Activated CD4-positive, alpha-beta memory T cell treated with anti-CD3 and anti-CD28 coated beads for 36 hours (primary cell): ENCODE measurements around the gene TTC23. TPM values are rescaled to one million over a fixed set of nuclear protein-coding genes. Genes with fewer than 3 reads are reported as not detected.
A peak's percentile ranks its signal among the peaks of the same experiment; 100 is the strongest.

Source experiments
- CTCF ChIA-PET: fragments of 350-600 bp; sonication (Branson Sonifier 250); formaldehyde crosslinking; loops from one replicate; lab custom pipeline; 2021; ENCODE audit warnings: antibody characterized with exemption, inconsistent platforms; lab: Charles Lee
- POLR2A ChIA-PET: fragments of 350-600 bp; sonication (Branson Sonifier 250); formaldehyde crosslinking; loops from one replicate; lab custom pipeline; 2021; ENCODE audit warnings: antibody characterized with exemption; lab: Charles Lee
- DNase-seq: peaks from one replicate; pipeline ENCODE4 v3.0.0-alpha.2; 2020
- H3K27ac Mint-ChIP-seq: one replicate; pipeline ENCODE4 v1.8.0; 2021; ENCODE audit warnings: mixed read lengths
- H3K27me3 Mint-ChIP-seq: one replicate; pipeline ENCODE4 v1.8.0; 2021; ENCODE audit warnings: mixed read lengths
- H3K36me3 Mint-ChIP-seq: one replicate; pipeline ENCODE4 v1.8.0; 2021; ENCODE audit warnings: mixed read lengths
- H3K4me1 Mint-ChIP-seq: one replicate; pipeline ENCODE4 v1.8.0; 2021; ENCODE audit warnings: low read depth, mixed read lengths
- H3K4me3 Mint-ChIP-seq: one replicate; pipeline ENCODE4 v1.8.0; 2021; ENCODE audit warnings: mild to moderate bottlenecking, mixed read lengths
- H3K9me3 Mint-ChIP-seq: one replicate; pipeline ENCODE4 v1.8.0; 2021; ENCODE audit warnings: mixed read lengths
- intact Hi-C: fragments of 100-400 bp; cut with micrococcal nuclease; formaldehyde crosslinking; loops from one replicate; pipeline ENCODE4 v1.15.1; 2023
- total RNA-seq, 2 experiments: library from RNA; stranded (reverse); gene quantifications; one replicate each; pipeline ENCODE4 v1.2.3, GENCODE V29; 2021

The TTC23 gene
- total RNA-seq, 2 experiments from 2014 or later, result 2.8 to 4.1 TPM

GRCh38 chr15:99110581-99111320 lies 138.6 kb downstream of the TTC23 start:
- ChIA-PET CTCF (interaction anchor here (1.6 kb wide), 1 partner anchor 10 kb away, joined by 5 read pairs; no protein-coding TSS in a partner anchor), POLR2A (no interaction called here)
- no peak overlapping the region for H3K4me3 Mint-ChIP-seq
- H3K9me3 Mint-ChIP-seq, result no peaks in the 10 kb centered on the region
- intact Hi-C loops, result no loop called here
- H3K4me1 Mint-ChIP-seq, result peaks cover 14% of the 10 kb centered on the region
- H3K27ac Mint-ChIP-seq, result no peak overlapping the region
- no peak for DNase-seq
- H3K36me3 Mint-ChIP-seq, result no peaks in the 10 kb centered on the region
- H3K27me3 Mint-ChIP-seq, result peaks cover 9% of the 10 kb centered on the region

- peaks cover 14% of the 10 kb centered on the region for H3K4me1 Mint-ChIP-seq
- H3K4me3 Mint-ChIP-seq, result no peak overlapping the region
- H3K36me3 Mint-ChIP-seq, result no peaks in the 10 kb centered on the region
- intact Hi-C loops, result no loop called here
- peaks cover 9% of the 10 kb centered on the region for H3K27me3 Mint-ChIP-seq
- POLR2A ChIA-PET, result no interaction called here
- H3K27ac Mint-ChIP-seq, result no peak overlapping the region
- H3K9me3 Mint-ChIP-seq, result no peaks in the 10 kb centered on the region
- no peak for DNase-seq
- CTCF ChIA-PET, result interaction anchor here (1.6 kb wide), 1 partner anchor 9 kb away, joined by 5 read pairs; no protein-coding TSS in a partner anchor
Observed at GRCh38 chr15:99110093-99110492, 139.3 kb downstream of the TTC23 start.

GRCh38 chr15:99109555-99110021 lies 139.8 kb downstream of the TTC23 start:
- Mint-ChIP-seq H3K9me3 (no peaks in the 10 kb centered on the region), H3K27me3 (peaks cover 11% of the 10 kb centered on the region), H3K4me1 (peaks cover 14% of the 10 kb centered on the region), H3K36me3 (no peaks in the 10 kb centered on the region), H3K4me3 (no peak overlapping the region), H3K27ac (no peak overlapping the region)
- intact Hi-C loops, result loop anchor here (5.0 to 10.0 kb wide), 2 partner anchors 143 to 645 kb away; partner anchors contain the start of gene LRRC28
- no peak for DNase-seq
- CTCF ChIA-PET, result interaction anchor here (1.4 kb wide), 1 partner anchor 9 kb away, joined by 5 read pairs; no protein-coding TSS in a partner anchor
- POLR2A ChIA-PET, result no interaction called here

GRCh38 chr15:99108993-99109392 lies 140.4 kb downstream of the TTC23 start:
- no peak for DNase-seq
- H3K4me1 Mint-ChIP-seq, result peaks cover 14% of the 10 kb centered on the region
- no peaks in the 10 kb centered on the region for H3K9me3 Mint-ChIP-seq
- no peaks in the 10 kb centered on the region for H3K36me3 Mint-ChIP-seq
- peaks cover 13% of the 10 kb centered on the region for H3K27me3 Mint-ChIP-seq
- no peak overlapping the region for H3K27ac Mint-ChIP-seq
- CTCF ChIA-PET, result interaction anchor here (1.4 kb wide), 1 partner anchor 8 kb away, joined by 5 read pairs; no protein-coding TSS in a partner anchor
- no peak overlapping the region for H3K4me3 Mint-ChIP-seq
- intact Hi-C loops, result loop anchor here (5.0 to 10.0 kb wide), 2 partner anchors 143 to 646 kb away; partner anchors contain the start of gene LRRC28
- POLR2A ChIA-PET, result no interaction called here

- peaks cover 25% of the 10 kb centered on the region for H3K27me3 Mint-ChIP-seq
- H3K9me3 Mint-ChIP-seq, result no peaks in the 10 kb centered on the region
- peak overlapping the region; percentile 45 for H3K4me3 Mint-ChIP-seq
- ChIA-PET POLR2A (interaction anchor here (0.7 kb wide), 1 partner anchor 11 kb away, joined by 3 read pairs; no protein-coding TSS in a partner anchor), CTCF (interaction anchor here (1.1 to 2.2 kb wide), 8 partner anchors 14 to 598 kb away, joined by 4 to 14 read pairs (median 6); no protein-coding TSS in a partner anchor)
- H3K4me1 Mint-ChIP-seq, result peaks cover 14% of the 10 kb centered on the region
- H3K36me3 Mint-ChIP-seq, result no peaks in the 10 kb centered on the region
- peak; percentile 43 for DNase-seq
- H3K27ac Mint-ChIP-seq, result peak overlapping the region; percentile 63
- intact Hi-C loops, result loop anchor here (5.0 to 10.0 kb wide), 2 partner anchors 146 to 648 kb away; partner anchors contain the start of gene LRRC28
Observed at GRCh38 chr15:99106417-99107220, 142.8 kb downstream of the TTC23 start.

- POLR2A ChIA-PET, result no interaction called here
- DNase-seq, result peak; percentile 57
- H3K4me3 Mint-ChIP-seq, result peak overlapping the region; percentile 60
- no peaks in the 10 kb centered on the region for H3K36me3 Mint-ChIP-seq
- no peaks in the 10 kb centered on the region for H3K9me3 Mint-ChIP-seq
- H3K27ac Mint-ChIP-seq, result peak overlapping the region; percentile 63
- H3K27me3 Mint-ChIP-seq, result peaks cover 30% of the 10 kb centered on the region
- CTCF ChIA-PET, result interaction anchor here (0.5 to 2.2 kb wide), 22 partner anchors 8 to 627 kb away, joined by 3 to 14 read pairs (median 4); partner anchors contain the start of genes LRRC28 and LYSMD4
- peaks cover 11% of the 10 kb centered on the region for H3K4me1 Mint-ChIP-seq
- intact Hi-C loops, result loop anchor here (1.0 to 10.0 kb wide), 3 partner anchors 108 to 649 kb away; partner anchors contain the start of gene LRRC28
Observed at GRCh38 chr15:99105514-99106341, 143.7 kb downstream of the TTC23 start.

- ChIA-PET POLR2A (no interaction called here), CTCF (interaction anchor here (0.5 to 2.2 kb wide), 22 partner anchors 9 to 628 kb away, joined by 3 to 14 read pairs (median 4); partner anchors contain the start of genes LRRC28 and LYSMD4)
- Mint-ChIP-seq H3K36me3 (no peaks in the 10 kb centered on the region), H3K9me3 (no peaks in the 10 kb centered on the region), H3K4me3 (peak within 1 kb of the TSS; percentile 62), H3K27me3 (peaks cover 35% of the 10 kb centered on the region), H3K27ac (no peak within 1 kb of the TSS), H3K4me1 (peaks cover 10% of the 10 kb centered on the region)
- peak; percentile 60 for DNase-seq
- intact Hi-C loops, result loop anchor here (1.0 to 10.0 kb wide), 4 partner anchors 108 to 650 kb away; partner anchors contain the start of gene LRRC28
Observed at GRCh38 chr15:99104788-99105513, 144.4 kb downstream of the TTC23 start, which contains the start of gene SYNM. Gene SYNM (plus strand): TSS chr15:99105080. CDS start chr15:99105200, 120 bp downstream.

- no peak for DNase-seq
- H3K27ac Mint-ChIP-seq, result no peak overlapping the region
- H3K9me3 Mint-ChIP-seq, result no peaks in the 10 kb centered on the region
- peaks cover 10% of the 10 kb centered on the region for H3K4me1 Mint-ChIP-seq
- peaks cover 43% of the 10 kb centered on the region for H3K27me3 Mint-ChIP-seq
- POLR2A ChIA-PET, result no interaction called here
- CTCF ChIA-PET, result interaction anchor here (0.9 to 4.5 kb wide), 5 partner anchors 17 to 601 kb away, joined by 3 to 35 read pairs (median 4); no protein-coding TSS in a partner anchor
- no peak overlapping the region for H3K4me3 Mint-ChIP-seq
- no peaks in the 10 kb centered on the region for H3K36me3 Mint-ChIP-seq
- intact Hi-C loops, result loop anchor here (10.0 kb wide), 1 partner anchor 652 kb away; no protein-coding TSS in a partner anchor
Observed at GRCh38 chr15:99103279-99103678, 146.1 kb downstream of the TTC23 start.

- H3K9me3 Mint-ChIP-seq, result no peaks in the 10 kb centered on the region
- no peak for DNase-seq
- ChIA-PET POLR2A (no interaction called here), CTCF (interaction anchor here (0.8 to 4.5 kb wide), 5 partner anchors 23 to 602 kb away, joined by 3 to 35 read pairs (median 5); no protein-coding TSS in a partner anchor)
- no peak overlapping the region for H3K27ac Mint-ChIP-seq
- H3K4me1 Mint-ChIP-seq, result peaks cover 8% of the 10 kb centered on the region
- no peak overlapping the region for H3K4me3 Mint-ChIP-seq
- peaks cover 47% of the 10 kb centered on the region for H3K27me3 Mint-ChIP-seq
- intact Hi-C loops, result loop anchor here (10.0 kb wide), 1 partner anchor 652 kb away; no protein-coding TSS in a partner anchor
- H3K36me3 Mint-ChIP-seq, result no peaks in the 10 kb centered on the region
Observed at GRCh38 chr15:99102332-99103235, 146.8 kb downstream of the TTC23 start.
